Liver (tissue), 9 donors: Measurements from ENCODE around the gene NKRF. TPM values are rescaled to one million over a fixed set of nuclear protein-coding genes. Genes with fewer than 3 reads are reported as not detected.

Source experiments
- DNase-seq: peaks from one replicate; pipeline ENCODE4 v3.0.0-alpha.2; 2017; ENCODE audit warnings: low spot score
- H3K27ac ChIP-seq, 2 donors: one replicate each; pipeline ENCODE4 v1.7.0; 2013; ENCODE audit warnings: inconsistent platforms in 2 of 2, low read length in 2 of 2, control low read depth in 1 of 2, low read depth in 1 of 2, mild to moderate bottlenecking in 1 of 2
- H3K27me3 ChIP-seq, 4 donors: one replicate each; pipeline versions ENCODE4 v1.6.1 to v1.7.0; 2013; ENCODE audit warnings: low read length in 3 of 4, inconsistent platforms in 1 of 4, mild to moderate bottlenecking in 1 of 4, moderate library complexity in 1 of 4; ENCODE audit not compliant: control insufficient read depth in 4 of 4, insufficient read depth in 4 of 4
- H3K36me3 ChIP-seq, 4 donors: one replicate each; pipeline versions ENCODE4 v1.6.1 to v1.7.0; 2013; ENCODE audit warnings: low read length in 3 of 4, mild to moderate bottlenecking in 3 of 4, low read depth in 1 of 4, moderate library complexity in 1 of 4; ENCODE audit not compliant: control insufficient read depth in 4 of 4, insufficient read depth in 3 of 4
- H3K4me1 ChIP-seq, 4 donors: one replicate each; pipeline versions ENCODE4 v1.6.1 to v1.7.0; 2013; ENCODE audit warnings: low read length in 3 of 4, mild to moderate bottlenecking in 3 of 4, moderate library complexity in 1 of 4; ENCODE audit not compliant: control insufficient read depth in 4 of 4, insufficient read depth in 4 of 4
- H3K4me3 ChIP-seq, 3 donors: one replicate each; pipeline versions ENCODE4 v1.6.1 to v1.7.0; 2013; ENCODE audit warnings: low read length in 3 of 3, control low read depth in 1 of 3, low read depth in 1 of 3, mild to moderate bottlenecking in 1 of 3
- H3K9ac ChIP-seq, 2 donors: one replicate each; pipeline ENCODE4 v1.7.0; 2013; ENCODE audit warnings: low read length in 2 of 2, mild to moderate bottlenecking in 2 of 2, moderate library complexity in 2 of 2, control low read depth in 1 of 2, low read depth in 1 of 2
- H3K9me3 ChIP-seq, 4 donors: one replicate each; pipeline versions ENCODE4 v1.6.1 to v1.7.0; 2013; ENCODE audit warnings: low read length in 3 of 4; ENCODE audit not compliant: control insufficient read depth in 4 of 4
- EGR1 ChIP-seq, 2 donors: IDR thresholded peaks; 2 replicates each; pipeline ENCODE4 v1.6.1; 2016 to 2018; ENCODE audit warnings: antibody characterized with exemption in 2 of 2, low read depth in 2 of 2
- FOXA2 ChIP-seq: IDR thresholded peaks from 2 replicates; pipeline ENCODE4 v1.6.1; 2016; ENCODE audit warnings: antibody characterized with exemption
- GABPA ChIP-seq, 2 donors: IDR thresholded peaks in 1 of 2; conservative IDR thresholded peaks in 1 of 2; 2 replicates each; pipeline ENCODE4 v1.6.1; 2016; ENCODE audit warnings: antibody characterized with exemption in 2 of 2, mild to moderate bottlenecking in 1 of 2, moderate library complexity in 1 of 2
- HNF4A ChIP-seq, 2 donors: conservative IDR thresholded peaks; 2 replicates each; pipeline ENCODE4 v1.6.1; 2016; ENCODE audit warnings: antibody characterized with exemption in 2 of 2, mild to moderate bottlenecking in 2 of 2
- HNF4G ChIP-seq: IDR thresholded peaks from 2 replicates; pipeline ENCODE4 v1.6.1; 2016; ENCODE audit warnings: antibody characterized with exemption
- JUND ChIP-seq, 2 donors: IDR thresholded peaks; 2 replicates each; pipeline ENCODE4 v1.6.1; 2016; ENCODE audit warnings: antibody characterized with exemption in 2 of 2
- REST ChIP-seq: IDR thresholded peaks from 2 replicates; pipeline ENCODE4 v1.6.1; 2016; ENCODE audit warnings: antibody characterized with exemption, mild to moderate bottlenecking
- RXRA ChIP-seq, 2 donors: IDR thresholded peaks; 2 replicates each; pipeline ENCODE4 v1.6.1; 2017 to 2018; ENCODE audit warnings: antibody characterized with exemption in 2 of 2, mild to moderate bottlenecking in 1 of 2
- SP1 ChIP-seq: IDR thresholded peaks from 2 replicates; pipeline ENCODE4 v1.6.1; 2018; ENCODE audit warnings: antibody characterized with exemption, mild to moderate bottlenecking
- TAF1 ChIP-seq: conservative IDR thresholded peaks from 2 replicates; pipeline ENCODE4 v1.6.1; 2016; ENCODE audit warnings: antibody characterized with exemption, mild to moderate bottlenecking
- YY1 ChIP-seq: IDR thresholded peaks from 2 replicates; pipeline ENCODE4 v1.6.1; 2016; ENCODE audit warnings: antibody characterized with exemption, mild to moderate bottlenecking
- WGBS: extraction: QIAGEN DNeasy Blood & Tissue Kit; methylation state at CpG from one replicate; pipeline ENCODE4 v1.1.7; 2013; 5-methylcytosine and 5-hydroxymethylcytosine counted together
- polyA plus RNA-seq, 2 donors: library from polyadenylated mRNA; stranded (reverse) in 1 of 2; unstranded in 1 of 2; fragments of 200-250 nt in 1 of 2; fragments of >200 nt in 1 of 2; fragmentation: Nextera tagmentation in 1 of 2; extraction: Ambion mirVana in 1 of 2; gene quantifications; one replicate each; pipeline versions ENCODE4 v1.2.1 to v1.2.3, GENCODE V29; 2013 to 2015
- total RNA-seq, 2 donors: library from RNA; depleted of rRNA; stranded (reverse); fragments of >200 nt; gene quantifications; one replicate each; pipeline ENCODE4 v1.2.3, GENCODE V29; 2014
- TF ChIP-seq, protein P1 (sequence below): fragments of 150-350 bp; IDR thresholded peaks from 2 replicates; pipeline ENCODE4 v1.5.1; 2017; ENCODE audit warnings: improper control_type of control experiment, low read depth, low read length; ENCODE audit not compliant: missing input control
- TF ChIP-seq, protein P2 (sequence below): IDR thresholded peaks from 2 replicates; pipeline ENCODE4 v1.6.1; 2016; ENCODE audit warnings: antibody characterized with exemption
- TF ChIP-seq, protein P3 (sequence below): IDR thresholded peaks from 2 replicates; pipeline ENCODE4 v1.6.1; 2016; ENCODE audit warnings: antibody characterized with exemption
- donor health status: healthy.
- donor health status: healthy.
- donor health status: healthy.
- donor health status: healthy.
- donor health status: healthy.

NKRF gene
- total and polyA plus RNA-seq, 4 donors: 1.3 to 3.4 (median 3.0) TPM

- TF ChIP-seq, protein P1, sequence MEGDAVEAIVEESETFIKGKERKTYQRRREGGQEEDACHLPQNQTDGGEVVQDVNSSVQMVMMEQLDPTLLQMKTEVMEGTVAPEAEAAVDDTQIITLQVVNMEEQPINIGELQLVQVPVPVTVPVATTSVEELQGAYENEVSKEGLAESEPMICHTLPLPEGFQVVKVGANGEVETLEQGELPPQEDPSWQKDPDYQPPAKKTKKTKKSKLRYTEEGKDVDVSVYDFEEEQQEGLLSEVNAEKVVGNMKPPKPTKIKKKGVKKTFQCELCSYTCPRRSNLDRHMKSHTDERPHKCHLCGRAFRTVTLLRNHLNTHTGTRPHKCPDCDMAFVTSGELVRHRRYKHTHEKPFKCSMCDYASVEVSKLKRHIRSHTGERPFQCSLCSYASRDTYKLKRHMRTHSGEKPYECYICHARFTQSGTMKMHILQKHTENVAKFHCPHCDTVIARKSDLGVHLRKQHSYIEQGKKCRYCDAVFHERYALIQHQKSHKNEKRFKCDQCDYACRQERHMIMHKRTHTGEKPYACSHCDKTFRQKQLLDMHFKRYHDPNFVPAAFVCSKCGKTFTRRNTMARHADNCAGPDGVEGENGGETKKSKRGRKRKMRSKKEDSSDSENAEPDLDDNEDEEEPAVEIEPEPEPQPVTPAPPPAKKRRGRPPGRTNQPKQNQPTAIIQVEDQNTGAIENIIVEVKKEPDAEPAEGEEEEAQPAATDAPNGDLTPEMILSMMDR: no peak
- TF ChIP-seq SP1 (no peak), YY1 (no peak), JUND (IDR thresholded peaks at IDR 0.05) (no peak), GABPA (IDR thresholded peaks at IDR 0.05 in 1 of 2, conservative IDR thresholded peaks at IDR 0.05 in 1 of 2) (no peak), HNF4A (conservative IDR thresholded peaks at IDR 0.05) (no peak)
- TF ChIP-seq, protein P2, sequence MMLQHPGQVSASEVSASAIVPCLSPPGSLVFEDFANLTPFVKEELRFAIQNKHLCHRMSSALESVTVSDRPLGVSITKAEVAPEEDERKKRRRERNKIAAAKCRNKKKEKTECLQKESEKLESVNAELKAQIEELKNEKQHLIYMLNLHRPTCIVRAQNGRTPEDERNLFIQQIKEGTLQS: no peak
Observed at GRCh38 chrX:119624951-119625668, 18.9 kb upstream of the NKRF start (continued).

- H3K4me1 ChIP-seq: no peaks in the 10 kb centered on the region
- H3K9me3 ChIP-seq: no peaks in the 10 kb centered on the region
- no peak for DNase-seq
- WGBS: 94% methylated on average over 10 of the region's 11 CpGs
- no peak overlapping the region for H3K9ac ChIP-seq
- TF ChIP-seq FOXA2 (no peak), HNF4G (no peak), YY1 (no peak), REST (no peak), HNF4A (conservative IDR thresholded peaks at IDR 0.05) (no peak), TAF1 (no peak), RXRA (IDR thresholded peaks at IDR 0.05) (no peak), EGR1 (IDR thresholded peaks at IDR 0.05; ENCODE audit: low read depth in 2 of 2) (no peak), SP1 (no peak)
- TF ChIP-seq, protein P2: no peak
- TF ChIP-seq, protein P3, sequence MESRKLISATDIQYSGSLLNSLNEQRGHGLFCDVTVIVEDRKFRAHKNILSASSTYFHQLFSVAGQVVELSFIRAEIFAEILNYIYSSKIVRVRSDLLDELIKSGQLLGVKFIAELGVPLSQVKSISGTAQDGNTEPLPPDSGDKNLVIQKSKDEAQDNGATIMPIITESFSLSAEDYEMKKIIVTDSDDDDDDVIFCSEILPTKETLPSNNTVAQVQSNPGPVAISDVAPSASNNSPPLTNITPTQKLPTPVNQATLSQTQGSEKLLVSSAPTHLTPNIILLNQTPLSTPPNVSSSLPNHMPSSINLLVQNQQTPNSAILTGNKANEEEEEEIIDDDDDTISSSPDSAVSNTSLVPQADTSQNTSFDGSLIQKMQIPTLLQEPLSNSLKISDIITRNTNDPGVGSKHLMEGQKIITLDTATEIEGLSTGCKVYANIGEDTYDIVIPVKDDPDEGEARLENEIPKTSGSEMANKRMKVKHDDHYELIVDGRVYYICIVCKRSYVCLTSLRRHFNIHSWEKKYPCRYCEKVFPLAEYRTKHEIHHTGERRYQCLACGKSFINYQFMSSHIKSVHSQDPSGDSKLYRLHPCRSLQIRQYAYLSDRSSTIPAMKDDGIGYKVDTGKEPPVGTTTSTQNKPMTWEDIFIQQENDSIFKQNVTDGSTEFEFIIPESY: no peak
- no peak overlapping the region for H3K4me3 ChIP-seq
- H3K27ac ChIP-seq: no peak overlapping the region
- H3K27me3 ChIP-seq: no peaks in the 10 kb centered on the region
- peaks cover 0 to 2% (median under 1%) of the 10 kb centered on the region in 4 donors for H3K36me3 ChIP-seq
Observed at GRCh38 chrX:119624417-119624816, 18.2 kb upstream of the NKRF start.
